Aorta (tissue), 5 donors: Measurements from ENCODE around the gene PLCB1. TPM values are rescaled to one million over a fixed set of nuclear protein-coding genes. Genes with fewer than 3 reads are reported as not detected.

Experiments
- ATAC-seq: fragments of 200-7000 bp; cut with Tn5 transposase; one replicate; pipeline ENCODE4 v1.9.1; 2022; ENCODE audit warnings: moderate library complexity; ENCODE audit not compliant: low FRiP score
- DNase-seq, 2 donors: peaks; one replicate each; pipeline ENCODE4 v3.0.0-alpha.2; 2020
- H3K27ac ChIP-seq, 2 donors: one replicate each; pipeline ENCODE4 v1.5.1; 2013; ENCODE audit warnings: low read length in 2 of 2, mild to moderate bottlenecking in 2 of 2, moderate library complexity in 2 of 2, control low read depth in 1 of 2, inconsistent platforms in 1 of 2, low read depth in 1 of 2
- H3K27me3 ChIP-seq, 2 donors: one replicate each; pipeline ENCODE4 v1.6.1; 2013; ENCODE audit warnings: control low read depth in 1 of 2, low read length in 1 of 2, mild to moderate bottlenecking in 1 of 2, moderate library complexity in 1 of 2; ENCODE audit not compliant: insufficient read depth in 2 of 2, control insufficient read depth in 1 of 2
- H3K36me3 ChIP-seq, 2 donors: one replicate each; pipeline ENCODE4 v1.6.1; 2013; ENCODE audit warnings: control low read depth in 1 of 2, low read length in 1 of 2, mild to moderate bottlenecking in 1 of 2; ENCODE audit not compliant: insufficient read depth in 2 of 2, control insufficient read depth in 1 of 2
- H3K4me1 ChIP-seq, 2 donors: one replicate each; pipeline ENCODE4 v1.6.1; 2013; ENCODE audit warnings: low read length in 2 of 2, control low read depth in 1 of 2, mild to moderate bottlenecking in 1 of 2, moderate library complexity in 1 of 2; ENCODE audit not compliant: insufficient read depth in 2 of 2, control insufficient read depth in 1 of 2
- H3K4me3 ChIP-seq, 2 donors: one replicate each; pipeline ENCODE4 v1.5.1; 2013; ENCODE audit warnings: low read length in 2 of 2, control low read depth in 1 of 2, mild to moderate bottlenecking in 1 of 2
- H3K9me3 ChIP-seq: one replicate; pipeline ENCODE4 v1.6.1; 2013; ENCODE audit warnings: mild to moderate bottlenecking, low read length; ENCODE audit not compliant: control insufficient read depth
- WGBS, 2 donors: extraction: QIAGEN DNeasy Blood & Tissue Kit; methylation state at CpG; one replicate each; pipeline ENCODE4 v1.1.7; 2013; 5-methylcytosine and 5-hydroxymethylcytosine counted together
- intact Hi-C, 2 donors: fragments of 100-400 bp; cut with DNase I; formaldehyde crosslinking; loops; one replicate each; pipeline versions ENCODE4 v1.14.2 to v1.15.0; 2022
- polyA plus RNA-seq, 2 donors: library from polyadenylated mRNA; stranded (reverse); fragments of 200-250 nt; gene quantifications; one replicate each; pipeline ENCODE4 v1.2.3, GENCODE V29; 2013
- total RNA-seq, 2 donors: library from RNA; stranded (reverse); fragmentation: NEBNext Ultra II Directional; extraction: Animal tissue kit (Norgen Biotek cat#: 25700); gene quantifications; one replicate each; pipeline ENCODE4 v1.2.1, GENCODE V29; 2021
- donor health status: healthy with polysubstance abuse.
- donor health status: Bipolar disorder and iron deficiency.
- donor health status: DM: no; HTN: no; CAD: no.
- donor health status: DM: no; HTN: no; CAD: no.
- donor health status: DM: yes; HTN: yes; CAD: no.

PLCB1 gene
- total and polyA plus RNA-seq, 4 donors, result 1.4 to 35.0 (median 6.6) TPM

GRCh38 chr20:8232332-8232731, 100.3 kb downstream of the PLCB1 start:
- H3K27me3 ChIP-seq, result no peaks in the 10 kb centered on the region
- 72 to 81% methylated on average over 3 of the region's 3 CpGs for WGBS, 2 donors
- no peaks in the 10 kb centered on the region for H3K36me3 ChIP-seq
- no peak for ATAC-seq
- DNase-seq, result no peak
- intact Hi-C loops, result no loop called here
- H3K9me3 ChIP-seq, result no peaks in the 10 kb centered on the region
- no peak overlapping the region for H3K4me3 ChIP-seq
- no peaks in the 10 kb centered on the region for H3K4me1 ChIP-seq
- H3K27ac ChIP-seq, result no peak overlapping the region

DNA sequence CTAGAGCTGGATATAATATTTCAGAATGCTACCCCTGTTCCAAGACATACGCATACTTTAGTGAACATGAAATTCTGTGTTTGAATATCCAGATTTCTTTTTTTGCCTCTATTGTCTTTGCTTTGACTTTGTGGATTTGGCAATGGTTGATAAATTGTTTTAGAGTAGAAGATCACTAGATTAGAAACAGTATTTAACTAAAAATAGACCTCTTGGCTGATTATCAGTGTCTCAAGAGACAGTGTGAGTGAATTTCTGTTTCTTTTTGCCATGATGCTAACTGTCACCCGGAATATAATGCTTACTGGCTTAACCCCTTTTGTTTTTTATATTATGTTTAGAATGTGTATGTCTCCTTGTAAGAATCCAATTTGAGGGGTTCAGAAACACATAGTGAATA, 102.5 kb downstream of the PLCB1 start:
- intact Hi-C loops, result no loop called here
- Histone ChIP-seq H3K4me3 (no peak overlapping the region), H3K36me3 (no peaks in the 10 kb centered on the region), H3K9me3 (no peaks in the 10 kb centered on the region), H3K27me3 (no peaks in the 10 kb centered on the region), H3K27ac (no peak overlapping the region), H3K4me1 (no peaks in the 10 kb centered on the region)
- 12 to 18% methylated on average over 2 of the region's 2 CpGs for WGBS, 2 donors
- ATAC-seq (no peak), DNase-seq (no peak)

DNA sequence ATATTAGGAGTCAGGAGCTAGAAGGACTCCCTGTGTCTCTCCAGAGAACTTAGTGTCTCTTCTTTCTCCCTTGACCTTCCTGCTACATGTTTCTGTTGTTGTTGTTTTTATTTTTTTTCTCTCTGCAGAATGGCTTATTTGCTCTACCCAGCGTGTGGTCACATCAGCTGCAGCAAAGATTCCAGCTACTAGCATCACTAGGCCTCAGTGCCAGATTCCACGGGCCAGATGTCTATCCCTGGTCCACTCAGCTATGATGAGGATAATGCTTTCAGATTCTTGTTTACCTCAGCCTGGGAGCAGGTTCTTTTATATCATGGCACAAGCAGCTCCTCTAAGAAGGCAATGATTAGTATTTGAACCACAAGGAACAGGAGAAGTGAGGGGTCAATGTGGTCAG, 110.0 kb downstream of the PLCB1 start:
- Histone ChIP-seq H3K4me3 (no peak overlapping the region), H3K27ac (no peak overlapping the region), H3K36me3 (no peaks in the 10 kb centered on the region), H3K4me1 (peaks cover 0 to 3% of the 10 kb centered on the region in 2 donors), H3K27me3 (no peaks in the 10 kb centered on the region), H3K9me3 (no peaks in the 10 kb centered on the region)
- ATAC-seq (no peak), DNase-seq (no peak)
- intact Hi-C loops, result no loop called here
- WGBS, 2 donors, result 88 to 94% methylated on average over 2 of the region's 2 CpGs

DNA sequence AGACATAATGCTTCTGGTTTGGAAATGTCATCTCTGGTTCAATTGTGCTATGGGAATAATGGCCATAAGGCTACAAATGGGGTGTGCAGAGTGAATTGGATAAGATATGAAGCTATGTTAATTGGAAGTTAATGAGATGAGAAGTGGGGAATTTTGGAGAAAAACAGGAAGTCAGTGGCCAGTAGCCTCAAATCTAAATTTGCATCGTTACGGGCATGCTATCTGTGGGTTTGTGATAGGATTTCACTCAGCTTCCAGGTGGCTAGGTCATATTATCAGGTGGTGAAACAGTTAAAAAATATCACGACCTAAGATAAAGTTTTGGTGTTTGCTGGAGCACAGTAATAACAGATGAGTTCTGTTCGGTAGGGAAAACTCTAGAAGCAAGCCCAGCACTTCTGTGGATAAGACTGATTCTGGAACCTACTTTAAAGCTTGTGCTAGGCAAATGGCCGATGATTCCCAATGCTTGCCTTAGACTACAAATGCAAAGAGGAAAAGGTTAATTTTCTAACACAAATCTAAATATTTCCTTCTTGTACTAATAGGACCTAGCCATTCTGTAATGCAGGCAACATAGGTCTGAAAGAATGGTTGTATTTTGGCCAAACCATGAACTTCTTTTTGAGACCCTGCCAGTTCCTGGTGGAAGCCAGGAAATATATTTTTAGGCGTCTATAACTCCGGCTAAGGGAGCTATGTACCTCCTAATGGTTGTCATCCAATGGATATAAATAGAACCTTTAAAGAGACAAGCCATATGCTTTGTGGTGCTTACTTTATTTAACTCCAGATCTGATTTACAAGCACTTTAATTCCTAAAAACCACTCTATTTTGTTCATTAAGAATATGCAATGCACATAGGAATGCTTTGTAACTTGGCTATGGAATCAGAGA, 111.0 kb downstream of the PLCB1 start:
- no peak for DNase-seq
- intact Hi-C loops, result no loop called here
- H3K27ac ChIP-seq, result no peak overlapping the region

GRCh38 chr20:8244637-8245036, 112.6 kb downstream of the PLCB1 start:
- ATAC-seq, result peak; percentile 63
- Histone ChIP-seq H3K9me3 (no peaks in the 10 kb centered on the region), H3K27me3 (no peaks in the 10 kb centered on the region), H3K4me3 (no peak overlapping the region), H3K36me3 (no peaks in the 10 kb centered on the region), H3K4me1 (peaks cover 0 to 3% of the 10 kb centered on the region in 2 donors), H3K27ac (no peak overlapping the region)
- intact Hi-C loops, result no loop called here
- DNase-seq, result no peak
- 87 to 92% methylated on average over 2 of the region's 2 CpGs for WGBS, 2 donors

More for the DNA sequence above, 111.0 kb downstream of the PLCB1 start:
- 52% methylated on average over 7 of the region's 7 CpGs for WGBS, 2 donors
- Histone ChIP-seq H3K27me3 (no peaks in the 10 kb centered on the region), H3K36me3 (no peaks in the 10 kb centered on the region), H3K4me1 (peaks cover 0 to 3% of the 10 kb centered on the region in 2 donors), H3K9me3 (no peaks in the 10 kb centered on the region), H3K4me3 (no peak overlapping the region)
- ATAC-seq, result no peak

DNA sequence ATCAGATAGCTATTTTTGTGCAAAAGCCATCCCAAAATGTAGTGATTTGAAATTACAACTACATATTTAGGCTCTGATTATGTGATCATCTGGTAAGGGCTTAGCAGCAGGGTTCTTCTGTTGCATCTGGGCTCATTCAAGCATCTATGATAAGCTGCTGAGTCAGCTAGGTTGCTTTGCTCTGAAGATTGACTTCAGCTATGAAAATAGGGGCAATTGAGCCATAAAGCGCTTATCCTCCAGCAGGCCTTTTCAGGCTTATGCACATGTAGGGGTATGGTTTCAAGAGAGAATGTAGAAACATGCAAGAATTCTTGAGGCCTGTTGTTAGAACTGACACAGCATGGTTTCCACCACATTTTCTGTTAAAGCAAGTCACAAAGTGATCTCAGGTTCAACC, 114.1 kb downstream of the PLCB1 start:
- intact Hi-C loops, result no loop called here
- Histone ChIP-seq H3K4me3 (no peak overlapping the region), H3K4me1 (peaks cover 0 to 3% of the 10 kb centered on the region in 2 donors), H3K9me3 (no peaks in the 10 kb centered on the region), H3K27ac (no peak overlapping the region), H3K36me3 (no peaks in the 10 kb centered on the region), H3K27me3 (no peaks in the 10 kb centered on the region)
- no peak for DNase-seq
- 96% methylated on average over 1 of the region's 1 CpG for WGBS, 2 donors
- ATAC-seq, result no peak

- no peak for DNase-seq
- WGBS, 2 donors, result 92 to 100% methylated on average over 1 of the region's 1 CpG
- no peaks in the 10 kb centered on the region for H3K9me3 ChIP-seq
- no peaks in the 10 kb centered on the region for H3K27me3 ChIP-seq
- H3K4me3 ChIP-seq, result no peak overlapping the region
- no peak overlapping the region for H3K27ac ChIP-seq
- H3K36me3 ChIP-seq, result no peaks in the 10 kb centered on the region
- no peak for ATAC-seq
- peaks cover 0 to 3% of the 10 kb centered on the region in 2 donors for H3K4me1 ChIP-seq
- intact Hi-C loops, result no loop called here
Measured at GRCh38 chr20:8246716-8247115, 114.7 kb downstream of the PLCB1 start.

DNA sequence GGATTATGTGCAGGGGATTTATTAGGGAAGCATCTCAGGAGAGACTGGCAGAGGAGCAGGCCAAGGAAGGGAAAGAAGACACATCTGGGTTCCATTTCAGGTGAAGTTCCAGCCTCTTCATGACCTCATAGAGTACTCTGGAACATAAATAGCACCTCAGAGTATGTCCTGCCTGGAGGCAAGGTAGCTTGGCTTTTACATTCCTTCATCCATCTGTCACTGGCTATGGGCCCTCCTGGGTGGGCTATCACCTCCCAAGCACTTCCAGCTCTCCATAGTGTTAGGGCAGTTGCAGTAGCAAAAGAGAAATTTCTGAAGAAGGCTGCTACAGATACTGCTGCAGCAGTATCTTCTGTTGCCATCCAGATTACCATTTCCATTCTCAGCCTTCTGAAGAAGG, 116.0 kb downstream of the PLCB1 start:
- H3K9me3 ChIP-seq, result no peaks in the 10 kb centered on the region
- H3K4me1 ChIP-seq, result peaks cover 0 to under 1% of the 10 kb centered on the region in 2 donors
- ATAC-seq, result no peak
- H3K36me3 ChIP-seq, result no peaks in the 10 kb centered on the region
- no peak overlapping the region for H3K27ac ChIP-seq
- intact Hi-C loops, result no loop called here
- no peaks in the 10 kb centered on the region for H3K27me3 ChIP-seq
- no peak overlapping the region for H3K4me3 ChIP-seq
- DNase-seq, result no peak

GRCh38 chr20:8249634-8250033, 117.6 kb downstream of the PLCB1 start:
- no peak overlapping the region for H3K27ac ChIP-seq
- ATAC-seq (no peak), DNase-seq (no peak)
- H3K36me3 ChIP-seq, result no peaks in the 10 kb centered on the region
- H3K4me1 ChIP-seq, result no peaks in the 10 kb centered on the region
- intact Hi-C loops, result no loop called here
- 79 to 85% methylated on average over 3 of the region's 3 CpGs for WGBS, 2 donors
- H3K4me3 ChIP-seq, result no peak overlapping the region
- no peaks in the 10 kb centered on the region for H3K27me3 ChIP-seq
- H3K9me3 ChIP-seq, result no peaks in the 10 kb centered on the region
